SKM-1 (cell line): ENCODE data around the gene TP53I13.
"Not testable (repeated sequence)": the region's sequence is repeated elsewhere in the genome, so short reads cannot be mapped to it uniquely, and the experiment has no call there.

Experiments used
- DNase-seq: peaks from one replicate; lab custom pipeline; 2025; ENCODE audit not compliant: unreplicated experiment; lab: John Stamatoyannopoulos, UW

Gene TP53I13

GRCh38 chr17:29568331-29569244 lies at the start of gene TP53I13:
Gene TP53I13, plus strand, starts transcription at chr17:29568701. Its CDS starts 58 bp downstream, at chr17:29568759.
- DNase-seq, result peak; percentile 51

GRCh38 chr17:29524692-29525091 lies 43.8 kb upstream of the TP53I13 start:
- DNase-seq, result no peak

- no peak for DNase-seq
These were observed 42.2 kb upstream of the TP53I13 start for GRCh38 chr17:29526322-29526721.

- DNase-seq, result no peak
These were observed 34.5 kb upstream of the TP53I13 start for GRCh38 chr17:29533976-29534375.

- DNase-seq, result no peak
These were observed 24.4 kb upstream of the TP53I13 start for GRCh38 chr17:29544066-29544465.

- no peak for DNase-seq
These were observed 22.4 kb upstream of the TP53I13 start for GRCh38 chr17:29546085-29546484.

GRCh38 chr17:29546830-29547229 lies 21.7 kb upstream of the TP53I13 start:
- DNase-seq, result no peak

GRCh38 chr17:29549177-29549923 lies 19.2 kb upstream of the TP53I13 start:
- DNase-seq, result no peak

- no peak for DNase-seq
These were observed 12.7 kb upstream of the TP53I13 start for GRCh38 chr17:29555840-29556239.

- no peak for DNase-seq
These were observed 11.3 kb upstream of the TP53I13 start for GRCh38 chr17:29557085-29557738.

- DNase-seq, result no peak
These were observed 10.8 kb upstream of the TP53I13 start for GRCh38 chr17:29557739-29558116.

- DNase-seq, result not testable (repeated sequence)
These were observed 10.4 kb upstream of the TP53I13 start for GRCh38 chr17:29558139-29558538.

- no peak for DNase-seq
These were observed 8.9 kb upstream of the TP53I13 start for GRCh38 chr17:29559640-29560039.

- peak; percentile 22 for DNase-seq
These were observed 8.2 kb upstream of the TP53I13 start for GRCh38 chr17:29560316-29560715.

GRCh38 chr17:29561554-29562517 lies 6.7 kb upstream of the TP53I13 start:
- DNase-seq, result no peak

GRCh38 chr17:29562615-29563014 lies 5.9 kb upstream of the TP53I13 start:
- no peak for DNase-seq

- DNase-seq, result no peak
These were observed 4.7 kb upstream of the TP53I13 start for GRCh38 chr17:29563816-29564215.

GRCh38 chr17:29565643-29566472 lies 2.6 kb upstream of the TP53I13 start:
- DNase-seq, result no peak

- peak; percentile 53 for DNase-seq
These were observed 1.8 kb upstream of the TP53I13 start, which contains the start of gene ABHD15 for GRCh38 chr17:29566473-29567303. Gene ABHD15, minus strand, starts transcription at chr17:29567037. Its CDS starts 71 bp downstream, at chr17:29566966.
